A673 (cell line): ENCODE measurements around the gene PADI4. TPM values are rescaled to one million over a fixed set of nuclear protein-coding genes. Genes with fewer than 3 reads are reported as not detected.

ENCODE experiments used
- BruUV-seq: library from RNA; stranded (reverse); fragments of 400-500 nt; replicated peaks from 2 replicates; lab custom pipeline; 2021; lab: Mats Ljungman, UMichigan
- CTCF ChIA-PET: fragments of 300-600 bp; sonication (Branson Sonifier 250); formaldehyde crosslinking; loops from one replicate; lab custom pipeline; 2022; ENCODE audit warnings: antibody characterized with exemption; lab: Charles Lee
- POLR2A ChIA-PET: fragments of 300-600 bp; sonication (Branson Sonifier 250); formaldehyde crosslinking; loops from one replicate; lab custom pipeline; 2022; ENCODE audit warnings: antibody characterized with exemption; ENCODE audit not compliant: low non-redundant PET; lab: Charles Lee
- DNase-seq: peaks from one replicate; pipeline ENCODE4 v3.0.0-alpha.2; 2015; ENCODE audit warnings: low spot score
- H3K27ac ChIP-seq: fragments of 200-600 bp; sonication (generic); 2 replicates; pipeline ENCODE4 v1.5.1; 2016; ENCODE audit warnings: mixed run types, low read depth, mild to moderate bottlenecking, mixed read lengths, antibody characterized with exemption, low read length; ENCODE audit not compliant: poor library complexity, severe bottlenecking
- H3K27me3 ChIP-seq: fragments of 200-600 bp; sonication (generic); replicated peaks from 2 replicates; pipeline ENCODE4 v1.6.1; 2017; ENCODE audit warnings: mixed run types, low read depth, mild to moderate bottlenecking, mixed read lengths, antibody characterized with exemption, low read length; ENCODE audit not compliant: insufficient read depth, poor library complexity
- H3K36me3 ChIP-seq: fragments of 200-600 bp; sonication (generic); 2 replicates; pipeline ENCODE4 v1.6.1; 2016; ENCODE audit warnings: mixed run types, mild to moderate bottlenecking, mixed read lengths, antibody characterized with exemption, low read length; ENCODE audit not compliant: insufficient read depth, poor library complexity, severe bottlenecking
- H3K4me1 ChIP-seq: fragments of 200-600 bp; sonication (generic); 2 replicates; pipeline ENCODE4 v1.6.1; 2017; ENCODE audit warnings: mixed run types, mild to moderate bottlenecking, mixed read lengths, antibody characterized with exemption, low read length; ENCODE audit not compliant: insufficient read depth, poor library complexity, severe bottlenecking
- H3K4me3 ChIP-seq: fragments of 200-600 bp; sonication (generic); 2 replicates; pipeline ENCODE4 v1.5.1; 2016; ENCODE audit warnings: low read depth, mixed run types, mild to moderate bottlenecking, mixed read lengths, low read length; ENCODE audit not compliant: poor library complexity, severe bottlenecking
- H3K9me3 ChIP-seq: fragments of 200-600 bp; sonication (generic); 2 replicates; pipeline ENCODE4 v1.6.1; 2016; ENCODE audit warnings: mixed run types, low read depth, mild to moderate bottlenecking, mixed read lengths, antibody characterized with exemption, low read length; ENCODE audit not compliant: poor library complexity, severe bottlenecking
- EZH2 ChIP-seq: fragments of 200-600 bp; sonication (generic); IDR thresholded peaks from 2 replicates; pipeline ENCODE4 v1.6.1; 2017; ENCODE audit warnings: borderline replicate concordance, low read depth, mild to moderate bottlenecking, mixed read lengths, antibody characterized with exemption, low read length; ENCODE audit not compliant: poor library complexity, severe bottlenecking
- intact Hi-C: fragments of 100-400 bp; cut with micrococcal nuclease; formaldehyde crosslinking; loops from one replicate; pipeline ENCODE4 v1.10.0; 2022; ENCODE audit not compliant: unreplicated experiment
- total RNA-seq: library from RNA; stranded (reverse); gene quantifications from 2 replicates; pipeline ENCODE4 v1.2.3, GENCODE V29; 2021
- TF ChIP-seq, protein P1 (sequence below): fragments of 300-800, 200-600 bp; sonication (generic); conservative IDR thresholded peaks from 2 replicates; pipeline ENCODE4 v1.5.1; 2017; ENCODE audit warnings: low read depth, mild to moderate bottlenecking, antibody characterized with exemption, low read length, moderate library complexity, mixed read lengths

The PADI4 gene
- total RNA-seq, 1 experiment from 2014 or later, result not detected

DNA sequence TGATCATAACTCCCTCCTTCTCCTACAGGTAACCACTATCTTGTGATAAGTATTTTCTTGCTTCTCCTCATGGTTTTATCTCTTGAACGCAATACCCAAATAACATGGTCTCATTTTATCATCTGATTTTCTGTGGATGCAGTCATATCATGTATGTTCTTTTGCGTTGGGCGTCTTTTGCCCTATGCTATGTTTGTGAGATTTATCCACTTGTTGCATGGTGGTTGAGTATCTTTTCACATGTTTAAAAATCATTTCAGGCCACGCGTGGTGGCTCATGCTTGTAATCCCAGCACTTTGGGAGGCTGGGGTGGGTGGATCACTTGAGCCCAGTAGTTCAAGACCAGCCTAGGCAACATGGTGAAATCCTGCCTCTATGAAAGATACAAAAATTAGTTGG lies 43.5 kb upstream of the PADI4 start:
- no peaks in the 10 kb centered on the region for H3K9me3 ChIP-seq
- TF ChIP-seq, protein P1, sequence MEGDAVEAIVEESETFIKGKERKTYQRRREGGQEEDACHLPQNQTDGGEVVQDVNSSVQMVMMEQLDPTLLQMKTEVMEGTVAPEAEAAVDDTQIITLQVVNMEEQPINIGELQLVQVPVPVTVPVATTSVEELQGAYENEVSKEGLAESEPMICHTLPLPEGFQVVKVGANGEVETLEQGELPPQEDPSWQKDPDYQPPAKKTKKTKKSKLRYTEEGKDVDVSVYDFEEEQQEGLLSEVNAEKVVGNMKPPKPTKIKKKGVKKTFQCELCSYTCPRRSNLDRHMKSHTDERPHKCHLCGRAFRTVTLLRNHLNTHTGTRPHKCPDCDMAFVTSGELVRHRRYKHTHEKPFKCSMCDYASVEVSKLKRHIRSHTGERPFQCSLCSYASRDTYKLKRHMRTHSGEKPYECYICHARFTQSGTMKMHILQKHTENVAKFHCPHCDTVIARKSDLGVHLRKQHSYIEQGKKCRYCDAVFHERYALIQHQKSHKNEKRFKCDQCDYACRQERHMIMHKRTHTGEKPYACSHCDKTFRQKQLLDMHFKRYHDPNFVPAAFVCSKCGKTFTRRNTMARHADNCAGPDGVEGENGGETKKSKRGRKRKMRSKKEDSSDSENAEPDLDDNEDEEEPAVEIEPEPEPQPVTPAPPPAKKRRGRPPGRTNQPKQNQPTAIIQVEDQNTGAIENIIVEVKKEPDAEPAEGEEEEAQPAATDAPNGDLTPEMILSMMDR, result no peak
- TF ChIP-seq EZH2, result no peak
- no peak overlapping the region for H3K27ac ChIP-seq
- H3K4me1 ChIP-seq, result no peaks in the 10 kb centered on the region
- no TSS peak for BruUV-seq
- ChIA-PET POLR2A (no interaction called here), CTCF (interaction anchor here (0.6 kb wide), 1 partner anchor 908 kb away, joined by 6 read pairs; no protein-coding TSS in a partner anchor)
- DNase-seq, result no peak
- intact Hi-C loops, result no loop called here
- H3K4me3 ChIP-seq, result no peak overlapping the region
- H3K27me3 ChIP-seq, result no peaks in the 10 kb centered on the region
- H3K36me3 ChIP-seq, result no peaks in the 10 kb centered on the region

DNA sequence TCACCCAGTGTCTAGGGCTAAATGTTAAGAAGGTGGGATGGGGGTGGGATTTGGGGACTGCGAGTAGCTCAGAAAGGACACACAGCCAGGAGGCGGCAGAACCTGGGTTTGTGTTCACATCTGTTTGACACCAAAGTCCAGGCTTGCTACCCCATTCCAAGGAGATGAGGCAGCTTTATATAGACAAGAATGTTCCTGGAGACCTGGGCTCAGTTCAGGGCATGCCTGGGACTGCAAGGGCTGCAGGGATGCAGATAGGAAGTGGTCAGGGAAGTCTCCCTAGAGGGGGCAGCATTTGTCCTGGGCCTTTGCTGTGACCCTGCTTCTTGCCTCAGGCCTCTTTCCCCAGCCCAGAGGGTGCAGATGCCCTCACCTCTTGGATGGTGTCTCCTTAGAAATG lies 42.8 kb upstream of the PADI4 start:
- POLR2A ChIA-PET, result no interaction called here
- BruUV-seq, result no TSS peak
- Histone ChIP-seq H3K4me1 (no peaks in the 10 kb centered on the region), H3K27ac (no peak overlapping the region), H3K36me3 (no peaks in the 10 kb centered on the region), H3K4me3 (no peak overlapping the region), H3K9me3 (no peaks in the 10 kb centered on the region), H3K27me3 (no peaks in the 10 kb centered on the region)
- intact Hi-C loops, result no loop called here
- DNase-seq, result no peak
- TF ChIP-seq, protein P1, result no peak
- TF ChIP-seq EZH2, result no peak
- CTCF ChIA-PET, result no interaction called here

DNA sequence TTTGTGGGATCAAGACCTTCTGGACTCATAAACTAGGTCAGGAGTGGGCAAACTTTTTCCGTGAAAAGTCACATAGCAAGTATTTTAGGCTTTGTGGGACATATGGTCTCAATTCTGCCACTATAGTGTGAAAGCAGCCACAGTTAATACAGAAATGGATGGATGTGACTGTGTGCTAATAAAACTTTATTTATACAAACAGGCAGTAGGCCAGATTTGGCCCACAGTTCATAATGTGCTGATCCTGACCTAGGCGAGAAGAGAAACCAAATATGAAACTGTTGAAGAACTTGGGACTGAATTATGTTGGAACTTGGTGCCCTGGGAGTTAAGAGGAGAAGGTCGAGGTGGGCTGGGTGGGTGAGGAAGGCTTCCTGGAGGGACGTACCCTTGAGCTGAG lies 42.0 kb upstream of the PADI4 start:
- no peaks in the 10 kb centered on the region for H3K9me3 ChIP-seq
- intact Hi-C loops, result no loop called here
- BruUV-seq, result no TSS peak
- H3K36me3 ChIP-seq, result no peaks in the 10 kb centered on the region
- no peak overlapping the region for H3K27ac ChIP-seq
- no peaks in the 10 kb centered on the region for H3K27me3 ChIP-seq
- TF ChIP-seq, protein P1, result no peak
- no peak for TF ChIP-seq EZH2
- no peaks in the 10 kb centered on the region for H3K4me1 ChIP-seq
- CTCF ChIA-PET, result no interaction called here
- POLR2A ChIA-PET, result interaction anchor here (0.5 kb wide), 1 partner anchor 47 kb away, joined by 3 read pairs; no protein-coding TSS in a partner anchor
- no peak for DNase-seq
- H3K4me3 ChIP-seq, result no peak overlapping the region
